Gastroesophageal sphincter (tissue), 3 donors: Measurements from ENCODE around the gene RETREG1.

ENCODE experiments used
- CTCF ChIP-seq, 4 experiments: fragments of 200-600 bp in 2 of 4; fragments of 450-650 bp in 2 of 4; sonication (generic) in 1 of 4; IDR thresholded peaks; one replicate each; pipeline ENCODE4 v1.5.1; 2017 to 2019; ENCODE audit warnings: antibody characterized with exemption in 4 of 4, mild to moderate bottlenecking in 2 of 4, moderate library complexity in 2 of 4
- POLR2A ChIP-seq, 2 donors: fragments of 450-650 bp; IDR thresholded peaks; one replicate each; pipeline ENCODE4 v1.6.1; 2017; ENCODE audit warnings: antibody characterized with exemption in 2 of 2, mild to moderate bottlenecking in 2 of 2, moderate library complexity in 1 of 2

- no peak for TF ChIP-seq POLR2A (IDR thresholded peaks at IDR 0.05)
- no peak for TF ChIP-seq CTCF (IDR thresholded peaks at IDR 0.05)
These were observed 106.7 kb downstream of the RETREG1 start for GRCh38 chr5:16510098-16510497.
